NB4 (cell line): Measurements from ENCODE around the gene SUFU.

Experiments
- DNase-seq: peaks from one replicate; pipeline ENCODE4 v3.0.0; 2010; ENCODE audit warnings: low read depth
- H3K4me3 ChIP-seq: one replicate; pipeline ENCODE4 v1.5.1; 2011; ENCODE audit warnings: mild to moderate bottlenecking, low read depth, low read length, moderate library complexity
- MYC ChIP-seq: IDR thresholded peaks from 2 replicates; pipeline ENCODE4 v1.6.1; 2011; ENCODE audit warnings: low read depth, low read length
- POLR2A ChIP-seq: IDR thresholded peaks from 2 replicates; pipeline ENCODE4 v1.6.1; 2011; ENCODE audit warnings: mild to moderate bottlenecking; ENCODE audit not compliant: insufficient read length; ENCODE audit errors: extremely low read depth
- TF ChIP-seq, protein P1 (sequence below): IDR thresholded peaks from 2 replicates; pipeline ENCODE4 v1.6.1; 2011; ENCODE audit warnings: low read depth, low read length
- TF ChIP-seq, protein P2 (sequence below): IDR thresholded peaks from one replicate; pipeline ENCODE4 v1.5.1; 2012; ENCODE audit warnings: low read depth, low read length

The SUFU gene

DNA sequence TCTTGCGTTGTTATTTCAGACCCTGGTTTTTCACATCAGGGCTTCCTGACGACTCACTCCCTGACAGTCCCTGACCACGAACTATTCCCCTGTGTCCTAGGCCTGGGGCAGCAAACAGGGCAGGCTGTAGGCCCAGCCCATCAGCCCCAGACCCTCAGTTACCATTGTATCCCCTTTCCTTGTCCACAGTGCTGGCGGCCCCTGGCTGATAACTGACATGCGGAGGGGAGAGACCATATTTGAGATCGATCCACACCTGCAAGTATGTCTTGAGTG is 90.0 kb downstream of the SUFU start:
- no peak overlapping the region for H3K4me3 ChIP-seq
- peak; percentile 75 for DNase-seq
- TF ChIP-seq POLR2A (no peak), MYC (no peak)
- TF ChIP-seq, protein P1, sequence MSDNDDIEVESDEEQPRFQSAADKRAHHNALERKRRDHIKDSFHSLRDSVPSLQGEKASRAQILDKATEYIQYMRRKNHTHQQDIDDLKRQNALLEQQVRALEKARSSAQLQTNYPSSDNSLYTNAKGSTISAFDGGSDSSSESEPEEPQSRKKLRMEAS, result no peak
- TF ChIP-seq, protein P2, sequence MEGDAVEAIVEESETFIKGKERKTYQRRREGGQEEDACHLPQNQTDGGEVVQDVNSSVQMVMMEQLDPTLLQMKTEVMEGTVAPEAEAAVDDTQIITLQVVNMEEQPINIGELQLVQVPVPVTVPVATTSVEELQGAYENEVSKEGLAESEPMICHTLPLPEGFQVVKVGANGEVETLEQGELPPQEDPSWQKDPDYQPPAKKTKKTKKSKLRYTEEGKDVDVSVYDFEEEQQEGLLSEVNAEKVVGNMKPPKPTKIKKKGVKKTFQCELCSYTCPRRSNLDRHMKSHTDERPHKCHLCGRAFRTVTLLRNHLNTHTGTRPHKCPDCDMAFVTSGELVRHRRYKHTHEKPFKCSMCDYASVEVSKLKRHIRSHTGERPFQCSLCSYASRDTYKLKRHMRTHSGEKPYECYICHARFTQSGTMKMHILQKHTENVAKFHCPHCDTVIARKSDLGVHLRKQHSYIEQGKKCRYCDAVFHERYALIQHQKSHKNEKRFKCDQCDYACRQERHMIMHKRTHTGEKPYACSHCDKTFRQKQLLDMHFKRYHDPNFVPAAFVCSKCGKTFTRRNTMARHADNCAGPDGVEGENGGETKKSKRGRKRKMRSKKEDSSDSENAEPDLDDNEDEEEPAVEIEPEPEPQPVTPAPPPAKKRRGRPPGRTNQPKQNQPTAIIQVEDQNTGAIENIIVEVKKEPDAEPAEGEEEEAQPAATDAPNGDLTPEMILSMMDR, result no peak

DNA sequence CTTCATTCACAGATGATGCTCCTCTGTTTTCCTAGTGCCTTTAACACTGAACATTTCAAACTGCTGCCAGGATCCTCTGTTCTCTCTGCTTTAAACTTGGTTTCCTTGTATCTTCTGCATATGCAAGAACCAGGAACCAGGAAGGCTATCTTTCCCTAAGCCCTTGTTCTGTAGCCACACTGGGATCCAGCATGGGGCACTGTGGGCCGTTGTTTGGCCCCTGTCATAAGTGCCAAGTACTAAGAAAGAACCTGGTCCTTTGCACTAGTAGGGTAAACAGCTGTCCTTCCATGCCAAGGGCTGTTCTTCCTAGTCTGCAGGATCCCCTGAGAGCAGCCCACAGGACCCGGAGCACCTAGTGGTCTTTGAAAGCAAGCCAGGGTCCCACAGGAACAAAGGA is 91.5 kb downstream of the SUFU start:
- TF ChIP-seq, protein P2, result no peak
- TF ChIP-seq MYC, result no peak
- TF ChIP-seq, protein P1, result no peak
- TF ChIP-seq POLR2A, result no peak
- DNase-seq, result no peak
- no peak overlapping the region for H3K4me3 ChIP-seq

DNA sequence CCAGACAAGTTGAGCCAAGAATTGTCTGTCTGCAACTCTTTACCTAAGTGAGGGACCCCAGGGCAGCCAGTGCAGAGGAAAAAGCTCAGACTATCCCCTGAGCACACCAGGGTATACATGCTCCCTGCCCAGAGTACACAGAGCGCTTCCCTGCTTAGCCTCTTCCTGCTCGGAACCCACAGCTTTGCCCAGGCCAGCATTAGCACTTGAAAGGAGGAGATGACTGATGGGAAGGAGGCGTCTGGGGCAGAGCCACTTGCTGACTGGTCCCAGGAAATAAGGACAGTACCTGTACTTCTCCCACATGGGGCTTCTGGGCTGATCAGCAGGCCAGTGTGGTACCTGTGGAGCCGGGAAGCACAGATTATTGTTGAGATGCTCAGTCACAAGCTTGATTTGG is 92.1 kb downstream of the SUFU start:
- no peak for TF ChIP-seq POLR2A
- no peak for TF ChIP-seq MYC
- TF ChIP-seq, protein P2, result no peak
- TF ChIP-seq, protein P1, result no peak
- DNase-seq, result no peak
- H3K4me3 ChIP-seq, result no peak overlapping the region

DNA sequence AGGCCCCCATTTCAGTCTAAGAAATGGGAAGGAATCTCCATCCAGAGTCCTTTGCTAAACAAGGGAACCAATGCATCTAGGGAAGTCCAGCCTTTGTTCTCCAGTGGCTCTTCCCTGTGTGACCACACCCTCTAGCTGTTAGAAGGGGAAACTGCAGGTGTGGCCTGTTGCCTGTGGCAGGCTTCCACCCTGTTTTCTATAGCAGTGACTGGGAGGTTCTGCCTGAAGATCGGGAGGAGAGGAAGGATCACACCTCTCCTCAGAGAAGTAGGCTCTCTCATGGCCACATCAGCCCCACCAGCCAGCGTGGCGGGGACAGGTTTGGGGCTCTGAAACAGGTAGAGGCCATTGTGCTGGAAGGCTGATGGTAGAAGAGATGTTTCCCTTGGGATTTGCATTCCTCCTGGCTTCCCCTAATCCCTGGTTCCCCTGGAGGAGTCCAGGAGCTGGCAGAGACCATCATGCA is 92.8 kb downstream of the SUFU start:
- no peak overlapping the region for H3K4me3 ChIP-seq
- peak; percentile 77 for DNase-seq
- TF ChIP-seq POLR2A, result no peak
- peak; percentile 56 for TF ChIP-seq MYC
- TF ChIP-seq, protein P1, result peak; percentile 49; the same call in 1 of the 2 replicates
- TF ChIP-seq, protein P2, result peak; percentile 98

DNA sequence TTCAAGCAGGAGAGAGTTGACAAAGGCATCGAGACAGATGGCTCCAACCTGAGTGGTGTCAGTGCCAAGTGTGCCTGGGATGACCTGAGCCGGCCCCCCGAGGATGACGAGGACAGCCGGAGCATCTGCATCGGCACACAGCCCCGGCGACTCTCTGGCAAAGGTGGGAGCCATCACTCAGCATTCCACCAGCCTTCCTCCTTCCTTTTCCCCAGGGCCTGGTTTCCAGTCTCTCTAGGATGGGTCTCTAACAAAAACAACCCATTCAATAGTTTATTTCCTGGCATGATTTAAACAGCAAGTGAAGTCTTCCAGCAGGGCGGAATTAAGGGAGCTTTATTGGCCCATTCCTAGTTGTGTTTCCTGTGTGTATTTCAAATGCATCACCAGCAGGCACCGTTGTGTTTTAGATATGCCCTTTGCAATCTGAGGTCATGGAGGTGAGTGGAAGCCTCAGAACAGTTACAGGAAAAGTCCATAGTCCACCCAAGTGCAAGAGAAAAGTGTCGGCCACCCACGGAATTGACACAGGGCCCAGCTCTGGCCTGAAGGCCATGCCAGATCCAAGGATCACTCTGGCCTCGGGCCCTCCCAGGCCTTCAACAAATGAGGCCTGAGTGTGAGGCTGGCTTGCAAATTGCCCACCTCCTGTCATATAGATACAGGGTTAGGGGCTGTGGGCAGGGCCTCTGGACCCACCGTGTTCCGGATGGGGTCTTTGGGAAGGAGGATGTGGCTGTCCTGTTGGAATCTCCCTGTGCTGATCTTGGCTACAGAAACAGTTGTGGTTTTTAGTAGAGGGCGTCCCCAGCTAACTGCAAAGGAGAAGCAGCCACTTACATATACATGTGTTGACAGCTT is 93.6 kb downstream of the SUFU start:
- TF ChIP-seq POLR2A, result no peak
- TF ChIP-seq, protein P2, result no peak
- no peak overlapping the region for H3K4me3 ChIP-seq
- no peak for DNase-seq
